NB4 (cell line): ENCODE data around the gene PACRGL.

Source experiments
- MYC ChIP-seq: IDR thresholded peaks from 2 replicates; pipeline ENCODE4 v1.6.1; 2011; ENCODE audit warnings: low read depth, low read length
- POLR2A ChIP-seq: IDR thresholded peaks from 2 replicates; pipeline ENCODE4 v1.6.1; 2011; ENCODE audit warnings: mild to moderate bottlenecking; ENCODE audit not compliant: insufficient read length; ENCODE audit errors: extremely low read depth
- TF ChIP-seq, protein P1 (sequence below): IDR thresholded peaks from one replicate; pipeline ENCODE4 v1.5.1; 2012; ENCODE audit warnings: low read depth, low read length

DNA sequence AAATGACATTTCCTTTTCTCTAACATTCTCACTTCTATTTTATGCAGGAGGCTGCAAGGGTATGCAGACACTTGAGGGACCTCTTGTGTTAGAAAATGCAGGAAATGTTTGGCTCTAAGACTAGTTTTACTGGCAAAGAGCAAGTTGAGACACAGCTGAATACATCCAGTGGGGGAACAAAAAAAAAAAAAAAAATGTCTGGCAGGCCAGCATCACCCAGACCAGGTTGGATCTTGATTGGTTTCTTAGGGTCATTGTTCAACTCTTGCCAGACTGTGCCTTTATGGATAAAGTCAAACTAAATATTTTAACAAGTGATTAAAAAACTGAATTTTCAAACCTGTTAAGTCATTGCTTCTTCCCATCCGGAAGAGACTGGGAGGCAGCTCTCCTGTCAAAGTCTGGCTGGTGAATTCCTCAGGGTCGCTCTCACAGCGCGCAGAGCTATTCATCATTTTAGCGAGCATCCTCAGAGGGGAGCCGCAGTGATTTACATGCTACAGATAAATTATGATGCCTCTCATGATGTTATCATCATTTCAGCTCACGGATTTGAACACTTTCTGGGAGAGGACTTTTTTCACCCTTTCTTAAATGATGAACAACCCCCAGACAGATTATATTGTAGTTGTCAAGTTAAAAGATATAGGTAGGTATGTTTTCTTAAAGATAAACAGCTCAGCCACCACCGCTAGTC is 23.6 kb upstream of the PACRGL start:
- TF ChIP-seq, protein P1, sequence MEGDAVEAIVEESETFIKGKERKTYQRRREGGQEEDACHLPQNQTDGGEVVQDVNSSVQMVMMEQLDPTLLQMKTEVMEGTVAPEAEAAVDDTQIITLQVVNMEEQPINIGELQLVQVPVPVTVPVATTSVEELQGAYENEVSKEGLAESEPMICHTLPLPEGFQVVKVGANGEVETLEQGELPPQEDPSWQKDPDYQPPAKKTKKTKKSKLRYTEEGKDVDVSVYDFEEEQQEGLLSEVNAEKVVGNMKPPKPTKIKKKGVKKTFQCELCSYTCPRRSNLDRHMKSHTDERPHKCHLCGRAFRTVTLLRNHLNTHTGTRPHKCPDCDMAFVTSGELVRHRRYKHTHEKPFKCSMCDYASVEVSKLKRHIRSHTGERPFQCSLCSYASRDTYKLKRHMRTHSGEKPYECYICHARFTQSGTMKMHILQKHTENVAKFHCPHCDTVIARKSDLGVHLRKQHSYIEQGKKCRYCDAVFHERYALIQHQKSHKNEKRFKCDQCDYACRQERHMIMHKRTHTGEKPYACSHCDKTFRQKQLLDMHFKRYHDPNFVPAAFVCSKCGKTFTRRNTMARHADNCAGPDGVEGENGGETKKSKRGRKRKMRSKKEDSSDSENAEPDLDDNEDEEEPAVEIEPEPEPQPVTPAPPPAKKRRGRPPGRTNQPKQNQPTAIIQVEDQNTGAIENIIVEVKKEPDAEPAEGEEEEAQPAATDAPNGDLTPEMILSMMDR, result no peak
- TF ChIP-seq POLR2A (no peak), MYC (no peak)
